OCI-LY1 (cell line): ENCODE measurements around the gene CELF6.

Experiments used
- CTCF ChIP-seq: fragments of 200-600 bp; sonication (generic), shearing (Covaris generic); IDR thresholded peaks from 2 replicates; pipeline ENCODE4 v1.5.1; 2017; ENCODE audit warnings: mild to moderate bottlenecking, antibody characterized with exemption, low read length, moderate library complexity, mixed read lengths
- EZH2 ChIP-seq: fragments of 200-600 bp; sonication (generic), shearing (Covaris generic); IDR thresholded peaks from 2 replicates; pipeline ENCODE4 v1.8.0; 2017; ENCODE audit warnings: borderline replicate concordance, mixed run types, mild to moderate bottlenecking, antibody characterized with exemption, low read length, moderate library complexity, mixed read lengths

DNA sequence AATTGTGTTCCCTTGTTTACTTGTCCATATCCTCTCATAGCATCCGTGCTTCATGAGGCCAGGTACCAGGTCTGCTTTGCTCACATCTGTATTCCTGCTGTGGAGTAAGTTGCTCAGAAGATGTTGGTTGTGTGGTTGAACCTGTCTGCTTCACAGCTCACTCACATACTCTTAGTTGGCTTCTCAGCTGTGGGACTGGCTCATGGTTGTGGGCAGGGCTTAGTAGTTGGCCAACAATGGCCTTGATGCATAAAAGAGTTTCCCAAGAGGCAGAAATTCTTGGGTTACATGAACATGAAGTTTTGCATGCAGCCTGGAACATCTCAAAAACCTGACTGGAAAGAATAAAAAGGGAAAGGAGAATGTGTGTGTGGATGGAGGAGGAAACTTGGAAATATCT is 17.0 kb downstream of the CELF6 start:
- TF ChIP-seq CTCF (no peak), EZH2 (no peak)
